Tibial nerve (tissue), 4 donors: ENCODE measurements around the gene ERFL.

Source experiments
- EP300 ChIP-seq, 2 donors: sonication (generic); formaldehyde crosslinking; IDR thresholded peaks; one replicate each; pipeline ENCODE4 v1.6.1; 2017; ENCODE audit warnings: antibody characterized with exemption in 2 of 2, mild to moderate bottlenecking in 1 of 2
- POLR2A ChIP-seq, 2 donors: fragments of 450-650 bp; IDR thresholded peaks; one replicate each; pipeline ENCODE4 v1.6.1; 2017; ENCODE audit warnings: antibody characterized with exemption in 2 of 2, mild to moderate bottlenecking in 2 of 2, moderate library complexity in 2 of 2
- TF ChIP-seq, protein P1 (sequence below), 5 experiments: fragments of 200-600 bp in 3 of 5; fragments of 450-650 bp in 2 of 5; sonication (generic) in 3 of 5; IDR thresholded peaks; one replicate each; pipeline ENCODE4 v1.5.1; 2016 to 2019; ENCODE audit warnings: antibody characterized with exemption in 5 of 5, mild to moderate bottlenecking in 3 of 5, moderate library complexity in 2 of 5

DNA sequence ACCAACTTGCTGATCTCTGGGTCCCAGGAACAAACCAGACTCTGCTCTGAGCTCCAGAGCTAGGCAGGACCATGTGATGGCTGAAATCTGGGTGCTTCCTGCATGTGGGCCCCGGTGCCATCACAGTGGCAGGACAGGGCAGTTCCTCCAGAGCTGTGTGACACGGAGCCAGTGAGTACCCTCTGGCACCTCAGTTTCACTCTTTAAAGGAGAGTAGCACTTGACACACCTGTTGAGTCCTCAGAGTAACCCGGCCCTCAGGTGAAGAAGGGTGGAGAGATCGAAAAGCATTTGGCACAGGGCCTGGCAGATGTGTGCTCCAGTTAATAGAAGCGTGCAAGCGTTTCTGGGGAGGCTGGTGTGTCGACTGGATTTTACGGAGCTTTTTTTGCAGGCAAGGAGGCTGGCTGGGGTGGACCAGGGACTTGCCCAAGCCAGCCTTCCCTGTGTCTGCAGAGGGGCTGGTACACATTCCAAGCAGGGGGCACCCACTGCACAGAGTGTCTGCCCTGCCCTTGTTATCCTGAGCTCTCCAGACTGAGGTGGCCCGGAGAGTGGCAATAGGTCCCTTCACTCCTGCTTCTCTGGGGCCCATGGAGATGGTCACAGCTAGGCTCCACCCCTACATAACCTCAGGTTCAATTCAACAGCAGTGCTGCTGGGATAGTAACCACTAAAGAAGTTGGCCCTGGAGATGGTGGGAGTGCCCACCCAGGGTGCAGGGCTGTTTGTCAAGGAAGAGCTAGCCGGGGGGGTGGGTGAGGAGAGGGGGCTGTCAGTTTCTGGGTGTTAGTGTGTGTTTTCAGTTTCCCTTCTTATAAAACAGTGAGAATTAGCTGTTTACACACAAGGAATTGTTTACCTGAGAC lies 59.9 kb downstream of the ERFL start:
- TF ChIP-seq, protein P1, sequence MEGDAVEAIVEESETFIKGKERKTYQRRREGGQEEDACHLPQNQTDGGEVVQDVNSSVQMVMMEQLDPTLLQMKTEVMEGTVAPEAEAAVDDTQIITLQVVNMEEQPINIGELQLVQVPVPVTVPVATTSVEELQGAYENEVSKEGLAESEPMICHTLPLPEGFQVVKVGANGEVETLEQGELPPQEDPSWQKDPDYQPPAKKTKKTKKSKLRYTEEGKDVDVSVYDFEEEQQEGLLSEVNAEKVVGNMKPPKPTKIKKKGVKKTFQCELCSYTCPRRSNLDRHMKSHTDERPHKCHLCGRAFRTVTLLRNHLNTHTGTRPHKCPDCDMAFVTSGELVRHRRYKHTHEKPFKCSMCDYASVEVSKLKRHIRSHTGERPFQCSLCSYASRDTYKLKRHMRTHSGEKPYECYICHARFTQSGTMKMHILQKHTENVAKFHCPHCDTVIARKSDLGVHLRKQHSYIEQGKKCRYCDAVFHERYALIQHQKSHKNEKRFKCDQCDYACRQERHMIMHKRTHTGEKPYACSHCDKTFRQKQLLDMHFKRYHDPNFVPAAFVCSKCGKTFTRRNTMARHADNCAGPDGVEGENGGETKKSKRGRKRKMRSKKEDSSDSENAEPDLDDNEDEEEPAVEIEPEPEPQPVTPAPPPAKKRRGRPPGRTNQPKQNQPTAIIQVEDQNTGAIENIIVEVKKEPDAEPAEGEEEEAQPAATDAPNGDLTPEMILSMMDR (IDR thresholded peaks at IDR 0.05), result no peak
- TF ChIP-seq POLR2A (IDR thresholded peaks at IDR 0.05) (no peak), EP300 (IDR thresholded peaks at IDR 0.05) (no peak)
